Pancreas (tissue), 10 donors: ENCODE data around the gene LRRC23. TPM values are rescaled to one million over a fixed set of nuclear protein-coding genes. Genes with fewer than 3 reads are reported as not detected.

Experiments used
- ATAC-seq, 4 donors: fragments of 200-7000 bp; cut with Tn5 transposase; one replicate each; pipeline versions ENCODE4 v1.8.0 to v1.9.1; 2020; ENCODE audit warnings: mild to moderate bottlenecking in 4 of 4, moderate library complexity in 4 of 4
- DNase-seq, 6 donors: peaks; one replicate each; pipeline ENCODE4 v3.0.0-alpha.2; 2020
- FAIRE-seq: peaks from 2 replicates; lab custom pipeline; 2012; peaks lifted over from hg19 to GRCh38; lab: Jason Lieb, UNC
- H3K27ac ChIP-seq, 4 donors: fragments of 200-600 bp; sonication (generic); 1 replicate in 3 of 4; 2 replicates in 1 of 4; pipeline versions ENCODE4 v1.5.0 to v1.8.0; 2020
- H3K27me3 ChIP-seq, 4 donors: fragments of 200-600 bp; one replicate each; pipeline ENCODE4 v1.8.0; 2021
- H3K36me3 ChIP-seq, 3 donors: fragments of 200-600 bp; sonication (generic) in 1 of 3; one replicate each; pipeline versions ENCODE4 v1.5.0 to v1.8.0; 2020 to 2021
- H3K4me1 ChIP-seq, 3 donors: fragments of 200-600 bp; one replicate each; pipeline ENCODE4 v1.8.0; 2021
- H3K4me3 ChIP-seq, 4 donors: fragments of 200-600 bp; sonication (generic) in 2 of 4; one replicate each; pipeline versions ENCODE4 v1.5.0 to v1.8.0; 2020 to 2021
- H3K9me3 ChIP-seq, 4 donors: fragments of 200-600 bp; one replicate each; pipeline ENCODE4 v1.8.0; 2021
- WGBS, 2 donors: extraction: QIAGEN DNeasy Blood & Tissue Kit; methylation state at CpG; one replicate each; pipeline ENCODE4 v1.1.7; 2013; 5-methylcytosine and 5-hydroxymethylcytosine counted together
- intact Hi-C, 3 donors: fragments of 100-400 bp; cut with DNase I; formaldehyde crosslinking; loops; one replicate each; pipeline versions ENCODE4 v1.11.1 to v1.14.2; 2022
- polyA plus RNA-seq, 2 donors: library from polyadenylated mRNA; stranded (reverse); fragments of 200-250 nt; gene quantifications; one replicate each; pipeline ENCODE4 v1.2.3, GENCODE V29; 2013
- total RNA-seq, 6 donors: library from RNA; stranded (reverse); fragmentation: NEBNext Ultra II Directional in 4 of 6; extraction: Animal tissue kit (Norgen Biotek cat#: 25700) in 4 of 6; gene quantifications; one replicate each; pipeline versions ENCODE4 v1.2.1 to v1.2.4, GENCODE V29; 2021 to 2023
- TF ChIP-seq, protein P1 (sequence below), 4 donors: fragments of 200-600 bp; sonication (generic) in 3 of 4; IDR thresholded peaks; one replicate each; pipeline versions ENCODE4 v1.5.0 to v1.8.0; 2021; ENCODE audit warnings: antibody characterized with exemption in 4 of 4
- donor health status: healthy with polysubstance abuse.
- donor health status: DM: no; HTN: no; CAD: no; lungs with moderate emphysema.
- donor health status: DM: no; HTN: no; CAD: no.
- donor health status: control.
- donor health status: control.
- donor health status: Bipolar disorder and iron deficiency.
- donor health status: DM: yes; HTN: yes; CAD: no.
- donor health status: DM: no; HTN: no; CAD: no.
- donor health status: DM: no; HTN: no; CAD: no.
- donor health status: DM: yes; HTN: yes; CAD: no.

Gene LRRC23
- total and polyA plus RNA-seq, 8 donors, result 1.7 to 13.0 (median 3.8) TPM

DNA sequence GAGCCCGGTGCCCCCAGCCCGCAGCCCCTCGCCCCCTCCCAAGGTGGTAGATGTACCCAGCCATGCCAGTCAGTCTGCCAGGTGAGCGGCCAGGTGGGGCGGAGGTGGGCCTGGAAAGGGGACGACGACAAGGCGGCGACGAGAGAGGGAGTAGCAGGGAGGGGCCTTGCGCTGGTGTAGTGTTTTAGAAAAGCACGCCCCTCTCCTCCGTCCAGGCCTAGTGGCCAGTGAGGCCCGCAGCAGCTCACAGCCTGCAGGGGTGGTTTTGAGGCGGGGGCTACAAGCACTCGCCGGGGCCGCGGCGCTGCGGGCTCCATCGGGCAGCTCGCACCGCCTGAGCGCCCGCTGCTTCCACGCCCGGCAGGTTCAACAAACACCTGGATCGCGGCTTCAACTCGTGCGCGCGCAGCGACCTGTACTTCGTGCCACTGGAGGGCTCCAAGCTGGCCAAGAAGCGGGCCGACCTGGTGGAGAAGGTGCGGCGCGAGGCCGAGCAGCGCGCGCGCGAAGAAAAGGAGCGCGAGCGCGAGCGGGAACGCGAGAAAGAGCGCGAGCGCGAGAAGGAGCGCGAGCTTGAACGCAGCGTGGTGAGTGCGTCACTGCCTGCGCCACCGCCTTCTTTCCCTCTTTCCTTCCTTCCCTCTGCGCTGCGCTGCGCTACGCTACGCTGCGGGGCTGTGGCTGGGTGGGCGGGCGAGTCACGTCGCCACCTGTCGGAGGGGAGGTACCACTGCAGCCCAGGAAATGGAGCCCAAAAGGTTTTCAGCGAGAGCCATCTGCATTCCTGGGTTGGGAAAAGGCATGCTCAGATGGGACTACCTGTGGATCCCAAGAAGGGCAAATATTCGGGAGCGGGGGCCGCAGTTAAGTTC, 33.1 kb downstream of the LRRC23 start:
- peaks cover 0 to 12% (median 0%) of the 10 kb centered on the region in 3 donors for H3K36me3 ChIP-seq
- FAIRE-seq (peak; percentile 89), DNase-seq (peak; percentile 93 to 96 (median 94)), ATAC-seq (peak; percentile 90 to 94 (median 91))
- intact Hi-C loops, result no loop called here
- H3K27me3 ChIP-seq, result no peaks in the 10 kb centered on the region
- no peaks in the 10 kb centered on the region for H3K9me3 ChIP-seq
- TF ChIP-seq, protein P1, sequence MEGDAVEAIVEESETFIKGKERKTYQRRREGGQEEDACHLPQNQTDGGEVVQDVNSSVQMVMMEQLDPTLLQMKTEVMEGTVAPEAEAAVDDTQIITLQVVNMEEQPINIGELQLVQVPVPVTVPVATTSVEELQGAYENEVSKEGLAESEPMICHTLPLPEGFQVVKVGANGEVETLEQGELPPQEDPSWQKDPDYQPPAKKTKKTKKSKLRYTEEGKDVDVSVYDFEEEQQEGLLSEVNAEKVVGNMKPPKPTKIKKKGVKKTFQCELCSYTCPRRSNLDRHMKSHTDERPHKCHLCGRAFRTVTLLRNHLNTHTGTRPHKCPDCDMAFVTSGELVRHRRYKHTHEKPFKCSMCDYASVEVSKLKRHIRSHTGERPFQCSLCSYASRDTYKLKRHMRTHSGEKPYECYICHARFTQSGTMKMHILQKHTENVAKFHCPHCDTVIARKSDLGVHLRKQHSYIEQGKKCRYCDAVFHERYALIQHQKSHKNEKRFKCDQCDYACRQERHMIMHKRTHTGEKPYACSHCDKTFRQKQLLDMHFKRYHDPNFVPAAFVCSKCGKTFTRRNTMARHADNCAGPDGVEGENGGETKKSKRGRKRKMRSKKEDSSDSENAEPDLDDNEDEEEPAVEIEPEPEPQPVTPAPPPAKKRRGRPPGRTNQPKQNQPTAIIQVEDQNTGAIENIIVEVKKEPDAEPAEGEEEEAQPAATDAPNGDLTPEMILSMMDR (IDR thresholded peaks at IDR 0.05), result peak; percentile 85 to 96 (median 94)
- WGBS, 2 donors, result 0 to 1% methylated on average over 53 to 80 of the region's 80 CpGs
- peak overlapping the region; percentile 91 to 93 (median 92) for H3K27ac ChIP-seq
- peak overlapping the region; percentile 43 to 65 (median 55) for H3K4me3 ChIP-seq
- peaks cover 5 to 12% (median 7%) of the 10 kb centered on the region in 3 donors for H3K4me1 ChIP-seq

DNA sequence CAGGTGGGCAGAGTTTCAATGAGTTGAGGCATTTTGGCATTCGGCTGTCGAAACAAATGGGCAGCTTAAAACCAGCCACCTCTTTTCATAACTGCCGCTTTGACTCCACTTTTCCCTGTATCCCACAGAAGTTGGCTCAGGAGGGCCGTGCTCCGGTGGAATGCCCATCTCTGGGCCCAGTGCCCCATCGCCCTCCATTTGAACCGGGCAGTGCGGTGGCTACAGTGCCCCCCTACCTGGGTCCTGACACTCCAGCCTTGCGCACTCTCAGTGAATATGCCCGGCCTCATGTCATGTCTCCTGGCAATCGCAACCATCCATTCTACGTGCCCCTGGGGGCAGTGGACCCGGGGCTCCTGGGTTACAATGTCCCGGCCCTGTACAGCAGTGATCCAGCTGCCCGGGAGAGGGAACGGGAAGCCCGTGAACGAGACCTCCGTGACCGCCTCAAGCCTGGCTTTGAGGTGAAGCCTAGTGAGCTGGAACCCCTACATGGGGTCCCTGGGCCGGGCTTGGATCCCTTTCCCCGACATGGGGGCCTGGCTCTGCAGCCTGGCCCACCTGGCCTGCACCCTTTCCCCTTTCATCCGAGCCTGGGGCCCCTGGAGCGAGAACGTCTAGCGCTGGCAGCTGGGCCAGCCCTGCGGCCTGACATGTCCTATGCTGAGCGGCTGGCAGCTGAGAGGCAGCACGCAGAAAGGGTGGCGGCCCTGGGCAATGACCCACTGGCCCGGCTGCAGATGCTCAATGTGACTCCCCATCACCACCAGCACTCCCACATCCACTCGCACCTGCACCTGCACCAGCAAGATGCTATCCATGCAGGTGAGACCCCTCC, 34.0 kb downstream of the LRRC23 start:
- DNase-seq (peak in 4 of 6 donors; percentile 47 to 85 (median 58)), FAIRE-seq (no peak), ATAC-seq (no peak)
- peak overlapping the region; percentile 18 to 92 (median 91) for H3K27ac ChIP-seq
- intact Hi-C loops, result no loop called here
- H3K27me3 ChIP-seq, result no peaks in the 10 kb centered on the region
- peaks cover 5 to 17% (median 12%) of the 10 kb centered on the region in 3 donors for H3K4me1 ChIP-seq
- H3K9me3 ChIP-seq, result no peaks in the 10 kb centered on the region
- TF ChIP-seq, protein P1 (IDR thresholded peaks at IDR 0.05), result no peak
- WGBS, 2 donors, result 71 to 80% methylated on average over 31 to 32 of the region's 32 CpGs
- peaks cover 0 to 12% (median 0%) of the 10 kb centered on the region in 3 donors for H3K36me3 ChIP-seq
- peak overlapping the region in 2 of 4 donors; percentile 55 to 65 for H3K4me3 ChIP-seq

DNA sequence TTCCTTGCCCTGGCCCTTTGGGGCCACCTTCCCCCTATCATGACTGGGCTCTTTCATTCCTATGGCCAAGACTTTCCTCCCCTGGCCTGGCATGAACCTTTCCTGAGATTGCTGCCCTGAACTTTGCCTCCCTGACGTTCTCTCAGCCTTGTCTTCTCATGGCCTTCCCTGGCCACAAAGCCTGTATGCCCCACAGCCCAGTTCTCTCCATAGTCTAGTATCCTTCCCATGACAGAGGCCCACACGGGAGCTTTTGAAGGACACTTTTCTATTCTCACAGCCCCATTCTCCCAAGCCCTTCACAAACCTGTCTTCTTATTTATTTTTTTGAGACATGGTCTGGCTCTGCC, 34.5 kb downstream of the LRRC23 start:
- Histone ChIP-seq H3K4me1 (peaks cover 5 to 14% (median 12%) of the 10 kb centered on the region in 3 donors), H3K27ac (no peak overlapping the region), H3K4me3 (no peak overlapping the region), H3K27me3 (no peaks in the 10 kb centered on the region), H3K9me3 (no peaks in the 10 kb centered on the region), H3K36me3 (peaks cover 0 to 6% (median 0%) of the 10 kb centered on the region in 3 donors)
- TF ChIP-seq, protein P1 (IDR thresholded peaks at IDR 0.05), result no peak
- 50 to 54% methylated on average over 2 of the region's 2 CpGs for WGBS, 2 donors
- DNase-seq, result no peak
- no peak for ATAC-seq
- no peak for FAIRE-seq
- intact Hi-C loops, result no loop called here

DNA sequence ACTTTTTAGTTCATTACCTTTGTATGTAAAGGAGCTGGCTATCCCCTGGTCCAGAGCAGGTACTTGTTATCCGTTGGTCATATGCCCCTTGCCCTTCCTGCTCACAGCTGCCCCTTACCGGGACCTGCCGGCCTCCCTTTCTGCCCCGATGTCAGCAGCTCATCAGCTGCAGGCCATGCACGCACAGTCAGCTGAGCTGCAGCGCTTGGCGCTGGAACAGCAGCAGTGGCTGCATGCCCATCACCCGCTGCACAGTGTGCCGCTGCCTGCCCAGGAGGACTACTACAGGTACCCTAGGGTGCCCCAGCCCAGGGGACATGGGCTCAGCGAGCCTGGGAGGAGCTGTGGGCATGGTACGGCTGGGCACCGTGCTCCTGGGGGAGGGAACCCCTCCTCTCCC, 36.6 kb downstream of the LRRC23 start:
- WGBS, 2 donors, result 84 to 89% methylated on average over 12 of the region's 12 CpGs
- ATAC-seq (no peak), DNase-seq (peak in 2 of 6 donors; percentile 57 to 82), FAIRE-seq (no peak)
- Histone ChIP-seq H3K9me3 (no peaks in the 10 kb centered on the region), H3K4me1 (peaks cover 18 to 28% (median 22%) of the 10 kb centered on the region in 3 donors), H3K36me3 (peaks cover 0 to 4% (median 0%) of the 10 kb centered on the region in 3 donors), H3K27me3 (no peaks in the 10 kb centered on the region), H3K27ac (no peak overlapping the region), H3K4me3 (no peak overlapping the region)
- intact Hi-C loops, result loop anchor here in 1 of 3 donors (10.0 kb wide), 1 partner anchor 164 kb away; the partner anchor contains the start of gene C1RL
- TF ChIP-seq, protein P1 (IDR thresholded peaks at IDR 0.05), result no peak
